ENCODE results near the gene RASL10A.

The RASL10A gene

GRCh38 chr22:29308148-29308790 lies 7.2 kb downstream of the RASL10A start:
- Histone ChIP-seq H3K4me1 (ENCODE audit: control insufficient read depth, insufficient read depth, low read length) (peaks cover 52% of the 10 kb centered on the region), H3K9me3 (replicated peaks; ENCODE audit: low read length) (no peaks in the 10 kb centered on the region), H3K4me2 (ENCODE audit: low read length) (peak overlapping the region; percentile 99), H3K36me3 (ENCODE audit: insufficient read depth, low read length) (peaks cover 12% of the 10 kb centered on the region), H3K4me3 (ENCODE audit: low read length) (peak overlapping the region; percentile 90), H3K9ac (ENCODE audit: low read depth, low read length) (peak overlapping the region; percentile 87), H3K27me3 (ENCODE audit: control insufficient read depth, insufficient read depth, low read length) (no peaks in the 10 kb centered on the region)

- H3K4me3 ChIP-seq (ENCODE audit: low read length), result peak overlapping the region; percentile 90
Observed at GRCh38 chr22:29307596-29308147, 7.8 kb downstream of the RASL10A start.

GRCh38 chr22:29306835-29307595 lies 8.5 kb downstream of the RASL10A start:
- Histone ChIP-seq H3K9me3 (replicated peaks; ENCODE audit: low read length) (no peaks in the 10 kb centered on the region), H3K4me3 (ENCODE audit: low read length) (peak overlapping the region; percentile 90), H3K27me3 (ENCODE audit: control insufficient read depth, insufficient read depth, low read length) (no peaks in the 10 kb centered on the region), H3K9ac (ENCODE audit: low read depth, low read length) (peak overlapping the region; percentile 87), H3K4me2 (ENCODE audit: low read length) (peak overlapping the region; percentile 99), H3K4me1 (ENCODE audit: control insufficient read depth, insufficient read depth, low read length) (peaks cover 47% of the 10 kb centered on the region), H3K36me3 (ENCODE audit: insufficient read depth, low read length) (peaks cover 3% of the 10 kb centered on the region)

More at GRCh38 chr22:29307596-29308147, 7.8 kb downstream of the RASL10A start:
- peak overlapping the region; percentile 99 for H3K4me2 ChIP-seq (ENCODE audit: low read length)
- peaks cover 50% of the 10 kb centered on the region for H3K4me1 ChIP-seq (ENCODE audit: control insufficient read depth, insufficient read depth, low read length)
- peaks cover 9% of the 10 kb centered on the region for H3K36me3 ChIP-seq (ENCODE audit: insufficient read depth, low read length)
- H3K9me3 ChIP-seq (replicated peaks; ENCODE audit: low read length), result no peaks in the 10 kb centered on the region
- H3K9ac ChIP-seq (ENCODE audit: low read depth, low read length), result peak overlapping the region; percentile 87
- H3K27me3 ChIP-seq (ENCODE audit: control insufficient read depth, insufficient read depth, low read length), result no peaks in the 10 kb centered on the region

GRCh38 chr22:29306175-29306834 lies 9.2 kb downstream of the RASL10A start, which contains the start of gene GAS2L1:
Gene GAS2L1, plus strand, starts transcription at chr22:29306650. Its CDS starts 1,456 bp downstream, at chr22:29308106.
- H3K4me1 ChIP-seq (ENCODE audit: control insufficient read depth, insufficient read depth, low read length), result peaks cover 40% of the 10 kb centered on the region
- peak within 1 kb of the TSS; percentile 99 for H3K4me2 ChIP-seq (ENCODE audit: low read length)
- peaks cover 4% of the 10 kb centered on the region for H3K36me3 ChIP-seq (ENCODE audit: insufficient read depth, low read length)
- H3K4me3 ChIP-seq (ENCODE audit: low read length), result peak within 1 kb of the TSS; percentile 90
- H3K9ac ChIP-seq (ENCODE audit: low read depth, low read length), result peak within 1 kb of the TSS; percentile 87
- H3K9me3 ChIP-seq (replicated peaks; ENCODE audit: low read length), result no peaks in the 10 kb centered on the region
- no peaks in the 10 kb centered on the region for H3K27me3 ChIP-seq (ENCODE audit: control insufficient read depth, insufficient read depth, low read length)

- Histone ChIP-seq H3K4me1 (ENCODE audit: control insufficient read depth, insufficient read depth, low read length) (peaks cover 36% of the 10 kb centered on the region), H3K36me3 (ENCODE audit: insufficient read depth, low read length) (peaks cover 9% of the 10 kb centered on the region), H3K4me3 (ENCODE audit: low read length) (no peak overlapping the region), H3K9ac (ENCODE audit: low read depth, low read length) (no peak overlapping the region), H3K4me2 (ENCODE audit: low read length) (peak overlapping the region; percentile 99), H3K9me3 (replicated peaks; ENCODE audit: low read length) (no peaks in the 10 kb centered on the region), H3K27me3 (ENCODE audit: control insufficient read depth, insufficient read depth, low read length) (no peaks in the 10 kb centered on the region)
Observed at GRCh38 chr22:29305836-29306174, 9.7 kb downstream of the RASL10A start.

- Histone ChIP-seq H3K9ac (ENCODE audit: low read depth, low read length) (no peak overlapping the region), H3K4me3 (ENCODE audit: low read length) (no peak overlapping the region), H3K4me1 (ENCODE audit: control insufficient read depth, insufficient read depth, low read length) (peaks cover 9% of the 10 kb centered on the region), H3K4me2 (ENCODE audit: low read length) (no peak overlapping the region), H3K27me3 (ENCODE audit: control insufficient read depth, insufficient read depth, low read length) (no peaks in the 10 kb centered on the region), H3K9me3 (replicated peaks; ENCODE audit: low read length) (no peaks in the 10 kb centered on the region), H3K36me3 (ENCODE audit: insufficient read depth, low read length) (peaks cover 33% of the 10 kb centered on the region)
Observed at GRCh38 chr22:29302681-29303465, 12.6 kb downstream of the RASL10A start.

GRCh38 chr22:29302402-29302680 lies 13.2 kb downstream of the RASL10A start:
- H3K9ac ChIP-seq (ENCODE audit: low read depth, low read length), result no peak overlapping the region
- no peak overlapping the region for H3K4me2 ChIP-seq (ENCODE audit: low read length)
- H3K27me3 ChIP-seq (ENCODE audit: control insufficient read depth, insufficient read depth, low read length), result no peaks in the 10 kb centered on the region
- H3K4me3 ChIP-seq (ENCODE audit: low read length), result no peak overlapping the region
- peaks cover 38% of the 10 kb centered on the region for H3K36me3 ChIP-seq (ENCODE audit: insufficient read depth, low read length)
- peaks cover 4% of the 10 kb centered on the region for H3K4me1 ChIP-seq (ENCODE audit: control insufficient read depth, insufficient read depth, low read length)
- H3K9me3 ChIP-seq (replicated peaks; ENCODE audit: low read length), result no peaks in the 10 kb centered on the region

- H3K4me2 ChIP-seq (ENCODE audit: low read length), result no peak overlapping the region
- H3K4me3 ChIP-seq (ENCODE audit: low read length), result no peak overlapping the region
- H3K27me3 ChIP-seq (ENCODE audit: control insufficient read depth, insufficient read depth, low read length), result no peaks in the 10 kb centered on the region
- H3K9ac ChIP-seq (ENCODE audit: low read depth, low read length), result no peak overlapping the region
- H3K4me1 ChIP-seq (ENCODE audit: control insufficient read depth, insufficient read depth, low read length), result peaks cover 3% of the 10 kb centered on the region
- peaks cover 43% of the 10 kb centered on the region for H3K36me3 ChIP-seq (ENCODE audit: insufficient read depth, low read length)
- no peaks in the 10 kb centered on the region for H3K9me3 ChIP-seq (replicated peaks; ENCODE audit: low read length)
Observed at GRCh38 chr22:29301716-29302401, 13.6 kb downstream of the RASL10A start.

GRCh38 chr22:29300807-29301601 lies 14.5 kb downstream of the RASL10A start:
- no peak overlapping the region for H3K9ac ChIP-seq (ENCODE audit: low read depth, low read length)

GRCh38 chr22:29300467-29300806 lies 15.1 kb downstream of the RASL10A start:
- Histone ChIP-seq H3K4me3 (ENCODE audit: low read length) (no peak overlapping the region), H3K9ac (ENCODE audit: low read depth, low read length) (no peak overlapping the region), H3K4me2 (ENCODE audit: low read length) (no peak overlapping the region), H3K36me3 (ENCODE audit: insufficient read depth, low read length) (peaks cover 57% of the 10 kb centered on the region), H3K9me3 (replicated peaks; ENCODE audit: low read length) (no peaks in the 10 kb centered on the region), H3K4me1 (ENCODE audit: control insufficient read depth, insufficient read depth, low read length) (no peaks in the 10 kb centered on the region), H3K27me3 (ENCODE audit: control insufficient read depth, insufficient read depth, low read length) (no peaks in the 10 kb centered on the region)

More at GRCh38 chr22:29300807-29301601, 14.5 kb downstream of the RASL10A start:
- Histone ChIP-seq H3K4me2 (ENCODE audit: low read length) (no peak overlapping the region), H3K4me3 (ENCODE audit: low read length) (no peak overlapping the region), H3K9me3 (replicated peaks; ENCODE audit: low read length) (no peaks in the 10 kb centered on the region), H3K4me1 (ENCODE audit: control insufficient read depth, insufficient read depth, low read length) (peaks cover 3% of the 10 kb centered on the region), H3K27me3 (ENCODE audit: control insufficient read depth, insufficient read depth, low read length) (no peaks in the 10 kb centered on the region), H3K36me3 (ENCODE audit: insufficient read depth, low read length) (peaks cover 52% of the 10 kb centered on the region)
